Measurements from ENCODE around the gene MLLT3.

Gene MLLT3

GRCh38 chr9:20441711-20442423 lies 180.4 kb downstream of the MLLT3 start:
- TF ChIP-seq CTCF (IDR thresholded peaks at IDR 0.05; ENCODE audit: low read depth, low read length) = no peak
- H3K4me3 ChIP-seq (ENCODE audit: low read depth, low read length) = no peak overlapping the region

- no peak overlapping the region for H3K4me3 ChIP-seq (ENCODE audit: low read depth, low read length)
- no peak for TF ChIP-seq CTCF (IDR thresholded peaks at IDR 0.05; ENCODE audit: low read depth, low read length)
Observed at GRCh38 chr9:20441166-20441565, 181.1 kb downstream of the MLLT3 start.

GRCh38 chr9:20437476-20437875 lies 184.8 kb downstream of the MLLT3 start:
- no peak for TF ChIP-seq CTCF (IDR thresholded peaks at IDR 0.05; ENCODE audit: low read depth, low read length)

GRCh38 chr9:20436476-20437195 lies 185.7 kb downstream of the MLLT3 start:
- H3K4me3 ChIP-seq (ENCODE audit: low read depth, low read length) = no peak overlapping the region
- TF ChIP-seq CTCF (IDR thresholded peaks at IDR 0.05; ENCODE audit: low read depth, low read length) = no peak

More at GRCh38 chr9:20437476-20437875, 184.8 kb downstream of the MLLT3 start:
- H3K4me3 ChIP-seq (ENCODE audit: low read depth, low read length) = no peak overlapping the region

GRCh38 chr9:20428976-20429375 lies 193.3 kb downstream of the MLLT3 start:
- no peak overlapping the region for H3K4me3 ChIP-seq (ENCODE audit: low read depth, low read length)
- no peak for TF ChIP-seq CTCF (IDR thresholded peaks at IDR 0.05; ENCODE audit: low read depth, low read length)

- H3K4me3 ChIP-seq (ENCODE audit: low read depth, low read length) = no peak overlapping the region
- no peak for TF ChIP-seq CTCF (IDR thresholded peaks at IDR 0.05; ENCODE audit: low read depth, low read length)
Observed at GRCh38 chr9:20427359-20427758, 194.9 kb downstream of the MLLT3 start.

- TF ChIP-seq CTCF (IDR thresholded peaks at IDR 0.05; ENCODE audit: low read depth, low read length) = no peak
- H3K4me3 ChIP-seq (ENCODE audit: low read depth, low read length) = no peak overlapping the region
Observed at GRCh38 chr9:20426019-20426418, 196.3 kb downstream of the MLLT3 start.

Measured in WI38 (cell line).